Measurements from ENCODE around the gene GPANK1.
A peak's percentile ranks its signal among the peaks of the same experiment; 100 is the strongest.

GPANK1 gene

DNA sequence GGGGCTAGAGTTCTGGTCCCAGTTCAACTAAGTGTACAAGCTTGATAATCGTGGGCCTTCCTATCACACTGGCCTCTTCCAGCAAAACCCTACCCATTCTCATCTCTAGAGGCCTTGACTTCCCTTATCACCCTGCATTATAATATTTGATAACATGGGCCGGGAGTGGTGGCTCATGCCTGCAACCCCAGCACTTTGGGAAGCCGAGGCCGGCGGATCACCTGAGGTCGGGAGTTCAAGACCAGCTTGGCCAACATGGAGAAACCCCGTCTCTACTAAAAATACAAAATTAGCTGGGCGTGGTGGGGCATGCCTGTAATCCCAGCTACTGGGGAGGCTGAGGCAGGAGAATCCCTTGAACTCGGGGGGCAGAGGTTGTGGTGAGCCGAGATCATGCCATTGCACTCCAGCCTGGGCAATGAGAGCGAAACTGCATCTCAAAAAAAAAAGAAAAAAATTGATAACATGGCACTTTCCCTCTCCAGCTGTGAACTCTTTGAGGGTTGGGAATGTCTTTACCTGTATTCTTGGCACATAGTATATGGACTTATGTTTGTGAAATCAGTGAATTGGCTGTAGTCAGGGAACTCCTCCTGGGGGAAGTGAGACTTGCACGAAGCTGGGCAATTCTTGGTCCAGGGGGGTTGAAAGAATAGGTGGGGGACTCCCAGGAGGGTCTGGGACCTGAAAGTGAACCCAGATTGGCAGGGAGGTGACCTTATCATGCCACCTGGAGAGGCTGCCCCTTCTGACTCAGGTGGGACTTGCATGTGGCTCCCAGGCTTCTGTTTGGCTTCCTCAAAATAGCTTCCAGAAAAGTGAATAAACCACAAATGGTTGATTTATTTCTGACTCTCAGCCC lies 3.3 kb downstream of the GPANK1 start:
- Histone ChIP-seq H3K4me3 (ENCODE audit: low read length) (no peak overlapping the region), H3K36me3 (ENCODE audit: control insufficient read depth, insufficient read depth, low read length) (0 out of 2 replicates have a peak, but pooled peaks cover 7% of the 10 kb centered on the region), H3K9me3 (ENCODE audit: control insufficient read depth, insufficient read depth, low read length) (no peaks in the 10 kb centered on the region), H3K27ac (ENCODE audit: low read length) (no peak overlapping the region), H3K27me3 (ENCODE audit: control insufficient read depth, insufficient read depth, low read length) (no peaks in the 10 kb centered on the region), H3K4me1 (ENCODE audit: control insufficient read depth, insufficient read depth, low read length) (0 out of 2 replicates have a peak, but pooled peaks cover 2% of the 10 kb centered on the region)
- no CpG with 5 or more reads among the region's 12 CpGs for WGBS (ENCODE audit: insufficient coverage, insufficient read length)
- no peak for DNase-seq (ENCODE audit: low read depth, low spot score)

DNA sequence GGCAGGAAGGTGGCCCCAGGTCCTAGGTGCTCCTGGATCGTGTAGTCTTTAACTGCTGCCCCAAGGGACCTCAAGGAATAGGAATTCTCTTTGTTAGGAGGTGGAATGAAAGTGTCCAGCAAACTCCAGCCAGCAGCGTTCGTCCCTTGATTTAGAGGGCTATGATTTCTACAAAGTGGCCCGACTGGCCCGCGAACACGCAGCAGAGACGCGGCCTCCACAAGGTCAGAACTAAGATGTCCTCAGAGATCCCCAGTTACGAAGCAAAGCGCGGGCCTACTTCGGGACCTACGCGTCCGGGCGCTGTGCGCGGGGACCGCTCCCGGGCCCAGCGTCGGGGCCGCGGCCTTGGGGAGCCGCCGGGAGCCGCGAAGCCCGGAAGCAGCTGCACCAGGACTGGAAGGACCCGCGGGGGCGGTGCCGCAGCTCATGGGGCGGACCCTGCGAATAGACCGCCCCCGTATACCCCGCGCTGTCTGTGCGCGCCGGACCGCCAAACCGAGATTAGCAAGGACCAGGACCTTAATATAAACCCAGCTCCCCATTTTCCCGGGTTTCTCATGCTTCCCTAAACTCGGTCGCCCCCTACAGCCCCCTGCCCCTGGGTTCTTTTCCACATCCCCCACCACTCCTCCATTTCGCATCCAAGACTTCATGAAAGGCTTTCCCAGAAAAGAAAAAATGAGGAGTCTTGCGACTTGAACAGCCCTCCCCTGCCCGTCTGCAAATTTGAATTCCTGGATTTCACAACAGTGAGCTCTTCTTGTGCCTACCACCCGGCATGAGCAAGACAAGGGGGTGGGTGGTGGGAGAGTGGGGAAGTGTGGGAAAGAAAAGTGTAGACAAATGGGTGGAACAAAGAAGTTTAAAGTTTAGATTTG lies 4.2 kb downstream of the GPANK1 start, which contains the start of gene C6orf47:
Gene C6orf47, minus strand, starts transcription at position 398 of the 881 bp plus-strand sequence. CDS start 831 bp downstream, outside the sequence.
- no CpG with 5 or more reads among the region's 52 CpGs for WGBS (ENCODE audit: insufficient coverage, insufficient read length)
- Histone ChIP-seq H3K36me3 (ENCODE audit: control insufficient read depth, insufficient read depth, low read length) (0 out of 2 replicates have a peak, but pooled peaks cover 7% of the 10 kb centered on the region), H3K4me1 (ENCODE audit: control insufficient read depth, insufficient read depth, low read length) (0 out of 2 replicates have a peak, but pooled peaks cover 2% of the 10 kb centered on the region), H3K4me3 (ENCODE audit: low read length) (peak within 1 kb of the TSS; percentile 77; the same call in 1 of the 2 replicates), H3K27me3 (ENCODE audit: control insufficient read depth, insufficient read depth, low read length) (no peaks in the 10 kb centered on the region), H3K27ac (ENCODE audit: low read length) (no peak within 1 kb of the TSS), H3K9me3 (ENCODE audit: control insufficient read depth, insufficient read depth, low read length) (no peaks in the 10 kb centered on the region)
- DNase-seq (ENCODE audit: low read depth, low spot score), result no peak

DNA sequence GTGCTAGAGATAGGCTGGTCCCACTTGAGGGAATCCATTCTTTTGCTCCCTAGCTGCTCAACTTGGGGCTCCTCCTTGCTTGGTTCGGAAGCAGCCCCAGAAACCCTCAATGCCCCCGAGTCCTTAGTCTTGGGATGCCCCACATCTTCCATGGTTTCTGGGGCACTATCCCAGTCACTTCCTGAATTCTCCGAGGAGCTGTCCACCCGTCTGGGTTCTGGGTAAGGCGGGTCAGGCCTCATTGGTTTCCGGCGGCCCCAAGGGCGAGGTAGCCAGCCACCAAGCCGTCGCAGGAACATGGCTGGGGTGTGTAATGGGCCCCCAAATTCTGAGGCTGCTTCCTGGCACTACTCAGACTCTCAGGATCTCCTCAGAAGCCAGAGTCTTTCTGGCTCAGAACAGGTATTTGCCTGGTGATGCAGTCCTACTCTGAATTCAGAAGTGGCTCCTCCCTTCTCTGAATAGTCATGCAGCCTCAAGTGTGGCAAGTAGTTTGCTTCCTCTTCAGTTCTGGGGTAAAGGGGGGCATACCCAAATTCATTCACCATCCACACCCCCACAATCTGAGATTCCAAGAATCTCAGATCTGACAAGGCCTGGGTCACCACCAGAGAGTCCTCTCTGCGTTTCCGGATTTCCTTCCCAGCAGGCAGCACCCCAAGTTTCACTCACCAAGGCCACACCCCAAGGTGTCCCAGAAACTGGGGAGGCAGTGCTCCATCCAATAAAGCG lies 5.0 kb downstream of the GPANK1 start:
- no peaks in the 10 kb centered on the region for H3K9me3 ChIP-seq (ENCODE audit: control insufficient read depth, insufficient read depth, low read length)
- WGBS (ENCODE audit: insufficient coverage, insufficient read length), result no CpG with 5 or more reads among the region's 13 CpGs

DNA sequence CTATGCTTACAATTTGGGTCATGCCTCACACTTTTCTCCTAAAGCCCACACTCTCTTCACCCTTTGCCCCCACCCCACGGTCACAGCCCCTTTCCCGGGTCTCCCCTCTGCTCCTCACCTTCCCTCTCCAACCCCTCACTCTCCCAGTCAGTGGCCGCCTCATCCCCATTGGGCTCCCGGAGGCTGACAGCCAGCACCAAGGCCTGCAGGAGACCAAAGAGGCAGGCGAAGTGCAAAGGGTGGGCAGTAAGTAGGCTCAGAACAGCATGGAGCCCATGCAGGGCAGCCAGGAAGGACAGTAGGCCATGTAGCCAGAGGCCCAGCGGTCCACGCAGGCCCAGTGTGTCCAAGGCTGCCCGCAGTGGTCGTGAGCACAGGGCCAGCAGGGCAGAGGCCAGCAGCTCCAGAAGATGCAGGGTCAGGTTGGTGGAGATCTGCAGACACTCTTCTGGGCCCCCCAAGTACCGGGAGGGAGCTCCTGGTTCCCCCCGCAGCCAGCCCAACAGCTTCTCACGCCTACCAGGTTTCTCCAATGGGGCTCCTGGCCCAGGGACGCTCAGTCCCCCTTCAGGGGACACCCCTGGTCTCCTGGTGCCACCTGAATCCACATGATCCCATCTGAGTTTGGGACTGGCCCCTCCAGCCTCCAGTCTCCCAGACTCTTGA lies 5.7 kb downstream of the GPANK1 start:
- DNase-seq (ENCODE audit: low read depth, low spot score), result no peak
- Histone ChIP-seq H3K36me3 (ENCODE audit: control insufficient read depth, insufficient read depth, low read length) (0 out of 2 replicates have a peak, but pooled peaks cover 7% of the 10 kb centered on the region), H3K4me1 (ENCODE audit: control insufficient read depth, insufficient read depth, low read length) (0 out of 2 replicates have a peak, but pooled peaks cover 2% of the 10 kb centered on the region), H3K9me3 (ENCODE audit: control insufficient read depth, insufficient read depth, low read length) (no peaks in the 10 kb centered on the region), H3K27ac (ENCODE audit: low read length) (no peak overlapping the region), H3K4me3 (ENCODE audit: low read length) (no peak overlapping the region), H3K27me3 (ENCODE audit: control insufficient read depth, insufficient read depth, low read length) (no peaks in the 10 kb centered on the region)
- no CpG with 5 or more reads among the region's 13 CpGs for WGBS (ENCODE audit: insufficient coverage, insufficient read length)

More for the DNA sequence above, 5.0 kb downstream of the GPANK1 start:
- Histone ChIP-seq H3K27me3 (ENCODE audit: control insufficient read depth, insufficient read depth, low read length) (no peaks in the 10 kb centered on the region), H3K36me3 (ENCODE audit: control insufficient read depth, insufficient read depth, low read length) (0 out of 2 replicates have a peak, but pooled peaks cover 7% of the 10 kb centered on the region), H3K4me3 (ENCODE audit: low read length) (peak overlapping the region; percentile 77; the same call in 1 of the 2 replicates), H3K27ac (ENCODE audit: low read length) (no peak overlapping the region), H3K4me1 (ENCODE audit: control insufficient read depth, insufficient read depth, low read length) (0 out of 2 replicates have a peak, but pooled peaks cover 2% of the 10 kb centered on the region)
- no peak for DNase-seq (ENCODE audit: low read depth, low spot score)

DNA sequence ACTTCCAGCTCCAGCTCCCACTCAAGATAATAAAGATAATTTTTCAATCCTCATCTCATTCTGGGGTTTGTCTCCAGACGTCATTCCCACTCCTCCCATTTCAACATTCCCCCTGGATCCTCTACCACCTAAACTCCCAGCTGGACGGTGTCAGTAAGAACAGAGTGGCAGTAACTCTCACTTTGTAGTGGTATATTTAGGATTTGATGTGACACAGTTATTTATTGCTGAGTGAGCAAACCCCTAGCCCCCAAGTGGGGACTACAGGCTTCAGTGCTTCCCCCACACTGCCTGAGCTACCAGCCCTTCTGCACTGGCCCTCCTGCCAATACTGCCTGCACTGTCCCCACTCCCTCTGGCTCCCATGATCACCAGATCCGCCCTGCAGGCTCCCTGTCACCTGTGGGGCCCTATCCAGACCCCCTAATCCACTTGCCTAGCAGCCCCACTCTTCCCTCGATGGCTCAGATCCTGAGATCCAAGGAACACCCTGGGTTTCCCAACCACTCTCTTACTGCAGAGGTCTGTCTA lies 6.6 kb downstream of the GPANK1 start:
- H3K4me3 ChIP-seq (ENCODE audit: low read length), result no peak overlapping the region

DNA sequence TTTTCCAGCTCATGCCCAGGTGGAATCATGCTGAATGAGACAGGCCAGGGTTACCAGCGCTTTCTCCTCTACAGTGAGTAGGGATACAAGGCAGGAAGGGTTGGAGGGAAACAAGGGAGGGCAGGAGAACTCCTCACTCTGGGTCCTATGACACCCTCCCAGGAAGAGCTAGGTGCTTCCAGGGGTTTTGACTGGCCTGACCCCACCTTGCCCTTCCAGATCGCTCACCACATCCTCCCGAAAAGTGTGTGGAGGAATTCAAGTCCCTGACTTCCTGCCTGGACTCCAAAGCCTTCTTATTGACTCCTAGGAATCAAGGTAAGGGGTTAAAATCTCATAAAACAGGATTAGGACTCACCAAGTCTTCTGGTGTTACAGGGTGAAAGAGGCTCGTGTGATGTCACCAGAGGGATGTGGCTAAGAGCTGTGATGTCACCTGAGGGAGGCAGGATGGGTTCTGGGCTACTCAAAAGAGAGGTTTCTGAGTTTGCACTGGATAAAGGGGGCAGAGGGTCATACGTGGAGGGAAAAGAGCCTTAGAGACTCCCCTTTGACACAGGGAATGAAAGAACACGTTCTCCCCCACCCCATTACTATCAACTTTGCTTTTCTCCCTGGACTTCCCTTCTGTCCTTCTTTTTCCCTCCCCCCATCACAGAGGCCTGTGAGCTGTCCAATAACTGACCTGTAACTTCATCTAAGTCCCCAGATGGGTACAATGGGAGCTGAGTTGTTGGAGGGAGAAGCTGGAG lies 7.2 kb downstream of the GPANK1 start:
- Histone ChIP-seq H3K4me1 (ENCODE audit: control insufficient read depth, insufficient read depth, low read length) (0 out of 2 replicates have a peak, but pooled peaks cover 2% of the 10 kb centered on the region), H3K36me3 (ENCODE audit: control insufficient read depth, insufficient read depth, low read length) (0 out of 2 replicates have a peak, but pooled peaks cover 5% of the 10 kb centered on the region)
- no peak for DNase-seq (ENCODE audit: low read depth, low spot score)

More for the DNA sequence above, 6.6 kb downstream of the GPANK1 start:
- Histone ChIP-seq H3K9me3 (ENCODE audit: control insufficient read depth, insufficient read depth, low read length) (no peaks in the 10 kb centered on the region), H3K27ac (ENCODE audit: low read length) (no peak overlapping the region), H3K4me1 (ENCODE audit: control insufficient read depth, insufficient read depth, low read length) (0 out of 2 replicates have a peak, but pooled peaks cover 2% of the 10 kb centered on the region), H3K27me3 (ENCODE audit: control insufficient read depth, insufficient read depth, low read length) (no peaks in the 10 kb centered on the region), H3K36me3 (ENCODE audit: control insufficient read depth, insufficient read depth, low read length) (0 out of 2 replicates have a peak, but pooled peaks cover 5% of the 10 kb centered on the region)
- WGBS (ENCODE audit: insufficient coverage, insufficient read length), result no CpG with 5 or more reads among the region's 4 CpGs
- DNase-seq (ENCODE audit: low read depth, low spot score), result no peak

DNA sequence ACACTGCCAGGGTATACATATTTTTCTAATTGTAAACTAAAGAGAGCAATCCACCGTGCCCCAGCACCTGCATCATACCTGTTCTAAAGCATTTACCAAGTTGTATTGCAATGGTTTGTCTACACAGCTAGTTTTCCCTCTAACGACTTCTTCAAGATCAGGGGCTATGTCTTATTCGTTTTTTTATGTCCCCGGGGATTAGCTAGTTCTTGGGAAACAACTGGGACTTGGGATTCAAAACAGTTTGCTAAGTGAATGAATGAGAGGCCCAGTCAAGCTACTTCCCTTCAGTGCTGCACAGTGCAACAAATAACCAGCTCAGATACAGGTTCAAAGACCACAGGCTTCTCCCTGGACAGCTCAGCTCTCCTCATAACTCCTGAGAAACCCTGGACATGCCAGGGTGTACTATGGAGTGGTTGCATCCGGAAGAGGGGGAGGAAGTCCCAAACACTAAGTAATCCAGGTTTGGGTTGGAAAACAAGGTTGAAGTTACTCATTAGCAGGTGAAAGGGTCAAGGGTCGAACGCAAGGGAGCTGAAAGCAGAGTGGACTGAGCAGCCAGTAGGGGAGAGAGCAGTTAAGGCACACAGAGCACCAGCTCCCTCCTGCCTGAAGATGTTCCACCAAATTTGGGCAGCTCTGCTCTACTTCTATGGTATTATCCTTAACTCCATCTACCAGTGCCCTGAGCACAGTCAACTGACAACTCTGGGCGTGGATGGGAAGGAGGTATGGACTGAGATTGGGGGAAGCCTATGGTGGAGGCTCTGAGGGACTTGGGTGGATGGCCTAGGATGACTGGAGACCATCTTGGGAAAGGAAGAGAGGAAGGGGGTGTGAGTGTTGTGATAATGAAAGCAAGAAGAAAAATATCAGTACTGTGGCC lies 9.2 kb downstream of the GPANK1 start, which contains the start of gene APOM:
Gene APOM, plus strand, starts transcription at position 546 of the 889 bp plus-strand sequence. Its CDS starts 73 bp downstream, at position 619.
- no CpG with 5 or more reads among the region's 8 CpGs for WGBS (ENCODE audit: insufficient coverage, insufficient read length)
- no peak within 1 kb of the TSS for H3K4me3 ChIP-seq (ENCODE audit: low read length)
- H3K4me1 ChIP-seq (ENCODE audit: control insufficient read depth, insufficient read depth, low read length), result 0 out of 2 replicates have a peak, but pooled peaks cover 2% of the 10 kb centered on the region
- no peaks in the 10 kb centered on the region for H3K9me3 ChIP-seq (ENCODE audit: control insufficient read depth, insufficient read depth, low read length)
- H3K27ac ChIP-seq (ENCODE audit: low read length), result no peak within 1 kb of the TSS
- DNase-seq (ENCODE audit: low read depth, low spot score), result no peak
- H3K36me3 ChIP-seq (ENCODE audit: control insufficient read depth, insufficient read depth, low read length), result no peaks in the 10 kb centered on the region
- no peaks in the 10 kb centered on the region for H3K27me3 ChIP-seq (ENCODE audit: control insufficient read depth, insufficient read depth, low read length)

More for the DNA sequence above, 7.2 kb downstream of the GPANK1 start:
- no peak overlapping the region for H3K27ac ChIP-seq (ENCODE audit: low read length)
- H3K9me3 ChIP-seq (ENCODE audit: control insufficient read depth, insufficient read depth, low read length), result no peaks in the 10 kb centered on the region
- no CpG with 5 or more reads among the region's 6 CpGs for WGBS (ENCODE audit: insufficient coverage, insufficient read length)
- no peak overlapping the region for H3K4me3 ChIP-seq (ENCODE audit: low read length)
- no peaks in the 10 kb centered on the region for H3K27me3 ChIP-seq (ENCODE audit: control insufficient read depth, insufficient read depth, low read length)
